ENCODE measurements around the gene TDRD12.
"Not testable (repeated sequence)": the region's sequence is repeated elsewhere in the genome, so short reads cannot be mapped to it uniquely, and the experiment has no call there.

DNA sequence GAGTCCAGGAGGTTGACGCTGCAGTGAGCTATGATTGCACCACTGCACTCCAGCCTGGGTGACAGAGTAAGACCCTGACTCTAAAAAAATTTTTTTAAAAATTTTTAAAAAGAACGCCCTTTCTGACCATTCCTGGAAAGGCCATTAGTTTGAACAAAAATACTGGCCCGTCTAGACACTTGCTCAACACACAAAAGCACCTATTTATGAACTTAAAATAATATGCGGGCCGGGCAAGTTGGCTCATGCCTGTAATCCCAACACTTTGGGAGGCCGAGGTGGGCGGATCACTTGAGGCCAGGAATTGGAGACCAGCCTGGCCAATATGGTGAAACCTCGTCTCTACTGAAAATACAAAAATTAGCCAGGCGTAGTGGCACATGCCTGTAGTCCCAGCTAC lies 147.9 kb downstream of the TDRD12 start:
- TF ChIP-seq, protein P1, sequence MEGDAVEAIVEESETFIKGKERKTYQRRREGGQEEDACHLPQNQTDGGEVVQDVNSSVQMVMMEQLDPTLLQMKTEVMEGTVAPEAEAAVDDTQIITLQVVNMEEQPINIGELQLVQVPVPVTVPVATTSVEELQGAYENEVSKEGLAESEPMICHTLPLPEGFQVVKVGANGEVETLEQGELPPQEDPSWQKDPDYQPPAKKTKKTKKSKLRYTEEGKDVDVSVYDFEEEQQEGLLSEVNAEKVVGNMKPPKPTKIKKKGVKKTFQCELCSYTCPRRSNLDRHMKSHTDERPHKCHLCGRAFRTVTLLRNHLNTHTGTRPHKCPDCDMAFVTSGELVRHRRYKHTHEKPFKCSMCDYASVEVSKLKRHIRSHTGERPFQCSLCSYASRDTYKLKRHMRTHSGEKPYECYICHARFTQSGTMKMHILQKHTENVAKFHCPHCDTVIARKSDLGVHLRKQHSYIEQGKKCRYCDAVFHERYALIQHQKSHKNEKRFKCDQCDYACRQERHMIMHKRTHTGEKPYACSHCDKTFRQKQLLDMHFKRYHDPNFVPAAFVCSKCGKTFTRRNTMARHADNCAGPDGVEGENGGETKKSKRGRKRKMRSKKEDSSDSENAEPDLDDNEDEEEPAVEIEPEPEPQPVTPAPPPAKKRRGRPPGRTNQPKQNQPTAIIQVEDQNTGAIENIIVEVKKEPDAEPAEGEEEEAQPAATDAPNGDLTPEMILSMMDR (IDR thresholded peaks at IDR 0.05; ENCODE audit: low read depth, low read length) = not testable (repeated sequence)
- TF ChIP-seq EZH2phosphoT487 (IDR thresholded peaks at IDR 0.05; ENCODE audit: low read depth) = not testable (repeated sequence)
